K562 (cell line): Measurements from ENCODE around the gene ZBTB25.

Experiments used
- BHLHE40 ChIP-seq: IDR thresholded peaks from 2 replicates; pipeline ENCODE4 v1.6.1; 2011; ENCODE audit warnings: low read length, improper control_type of control experiment
- CBFA2T3 ChIP-seq: fragments of 450-650 bp; IDR thresholded peaks from 2 replicates; pipeline ENCODE4 v1.6.1; 2017
- CEBPZ ChIP-seq: fragments of 150-350 bp; IDR thresholded peaks from 2 replicates; pipeline ENCODE4 v1.6.1; 2014; ENCODE audit warnings: low read depth, mild to moderate bottlenecking, low read length, borderline replicate concordance
- CTCF ChIP-seq, 3 experiments: IDR thresholded peaks in 2 of 3; conservative IDR thresholded peaks in 1 of 3; 2 replicates each; pipeline ENCODE4 v1.5.1; 2011 to 2012; ENCODE audit warnings: low read length in 3 of 3, mild to moderate bottlenecking in 3 of 3, control low read depth in 2 of 3, improper control_type of control experiment in 1 of 3, inconsistent platforms in 1 of 3, low read depth in 1 of 3, mixed read lengths in 1 of 3, moderate library complexity in 1 of 3; ENCODE audit not compliant: insufficient read depth in 2 of 3
- E2F6 ChIP-seq, 2 experiments: IDR thresholded peaks; 2 replicates each; pipeline ENCODE4 v1.6.1; 2011; ENCODE audit warnings: borderline replicate concordance in 1 of 2, control low read depth in 1 of 2, low read depth in 1 of 2, low read length in 1 of 2, mild to moderate bottlenecking in 1 of 2, mixed read lengths in 1 of 2, moderate library complexity in 1 of 2; ENCODE audit not compliant: insufficient read depth in 1 of 2, insufficient read length in 1 of 2, poor library complexity in 1 of 2, severe bottlenecking in 1 of 2; ENCODE audit errors: extremely low read depth in 1 of 2
- FOXK2 ChIP-seq, 2 experiments: fragments of 450-650 bp; IDR thresholded peaks in 1 of 2; conservative IDR thresholded peaks in 1 of 2; 2 replicates each; pipeline ENCODE4 v1.6.1; 2016; ENCODE audit warnings: low read depth in 2 of 2, mild to moderate bottlenecking in 1 of 2
- MAFG ChIP-seq: fragments of 450-650 bp; conservative IDR thresholded peaks from 2 replicates; pipeline ENCODE4 v1.6.1; 2016; ENCODE audit warnings: missing genetic modification characterization, missing compliant biosample characterization
- SMC3 ChIP-seq: conservative IDR thresholded peaks from 2 replicates; pipeline ENCODE4 v1.6.1; 2011; ENCODE audit warnings: low read depth, low read length, improper control_type of control experiment; ENCODE audit not compliant: insufficient read depth
- SRF ChIP-seq, 2 experiments: fragments of 250-450, 450-650 bp in 1 of 2; sonication (Bioruptor Pico) in 1 of 2; sonication (generic) in 1 of 2; formaldehyde crosslinking; IDR thresholded peaks; 2 replicates each; pipeline versions ENCODE4 v1.5.0 to v1.5.1; 2020 to 2022; ENCODE audit warnings: mild to moderate bottlenecking in 1 of 2, missing genetic modification reagents in 1 of 2
- ZC3H11A ChIP-seq: IDR thresholded peaks from 2 replicates; pipeline ENCODE4 v1.6.1; 2012; ENCODE audit warnings: low read depth, low read length, improper control_type of control experiment
- ZNF12 ChIP-seq: sonication (generic); formaldehyde crosslinking; IDR thresholded peaks from 2 replicates; pipeline ENCODE4 v1.4.0; 2020; ENCODE audit warnings: mild to moderate bottlenecking, missing genetic modification reagents
- ZNF764 ChIP-seq: fragments of 250-450 bp; sonication (Bioruptor Pico); IDR thresholded peaks from 2 replicates; pipeline ENCODE4 v1.4.0; 2020; ENCODE audit warnings: low read depth, mild to moderate bottlenecking, moderate library complexity
- ZSCAN29 ChIP-seq: fragments of 450-650 bp; IDR thresholded peaks from 2 replicates; pipeline ENCODE4 v1.6.1; 2017
- ZZZ3 ChIP-seq: fragments of 450-650 bp; IDR thresholded peaks from 2 replicates; pipeline ENCODE4 v1.6.1; 2016; ENCODE audit warnings: antibody characterized with exemption, mild to moderate bottlenecking, moderate library complexity

GRCh38 chr14:64475585-64476273, 27.9 kb downstream of the ZBTB25 start:
- TF ChIP-seq ZNF764 (no peak), BHLHE40 (no peak), CTCF (IDR thresholded peaks at IDR 0.05 in 2 of 3, conservative IDR thresholded peaks at IDR 0.05 in 1 of 3; ENCODE audit: insufficient read depth in 2 of 3, low read depth in 1 of 3, low read length in 3 of 3) (no peak), MAFG (tag) (no peak), CBFA2T3 (no peak), FOXK2 (conservative IDR thresholded peaks at IDR 0.05 in 1 of 2, IDR thresholded peaks at IDR 0.05 in 1 of 2; ENCODE audit: low read depth in 2 of 2) (no peak), ZZZ3 (no peak), SMC3 (no peak), CEBPZ (no peak), SRF (CRISPR knock-in tag; IDR thresholded peaks at IDR 0.05) (no peak), E2F6 (IDR thresholded peaks at IDR 0.05; ENCODE audit: borderline replicate concordance in 1 of 2, extremely low read depth in 1 of 2, insufficient read depth in 1 of 2, insufficient read length in 1 of 2, low read depth in 1 of 2, low read length in 1 of 2, poor library complexity in 1 of 2, severe bottlenecking in 1 of 2) (no peak), ZSCAN29 (no peak), ZNF12 (CRISPR knock-in tag) (no peak), ZC3H11A (no peak)
